GM12878 (cell line): ENCODE results near the gene C6orf62. TPM values are rescaled to one million over a fixed set of nuclear protein-coding genes. Genes with fewer than 3 reads are reported as not detected.

Experiments used
- ATAC-seq: fragments of 200-7000 bp; cut with Tn5 transposase; 3 replicates; pipeline ENCODE4 v1.9.1; 2020; ENCODE audit warnings: mild to moderate bottlenecking, moderate library complexity
- BruUV-seq: library from RNA; stranded (reverse); fragments of 400-500 nt; replicated peaks from 2 replicates; lab custom pipeline; 2021; lab: Mats Ljungman, UMichigan
- CTCF ChIA-PET: fragments of 300-600 bp; sonication (Branson Sonifier 250); formaldehyde crosslinking; extraction: SDS; loops from one replicate; lab custom pipeline; 2021; ENCODE audit warnings: inconsistent platforms; lab: Yijun Ruan, JAX
- POLR2A ChIA-PET: fragments of 350-600 bp; formaldehyde crosslinking; extraction: SDS; loops from one replicate; lab custom pipeline; 2021; ENCODE audit warnings: inconsistent platforms; lab: Charles Lee
- RAD21 ChIA-PET: fragments of 300-600 bp; sonication (Branson Sonifier 250); formaldehyde crosslinking; loops from one replicate; lab custom pipeline; 2023; ENCODE audit warnings: antibody characterized with exemption; ENCODE audit not compliant: unreplicated experiment; lab: Charles Lee
- SMC1A ChIA-PET: fragments of 300-600 bp; sonication (Branson Sonifier 250); formaldehyde crosslinking; loops from one replicate; lab custom pipeline; 2023; ENCODE audit not compliant: unreplicated experiment, uncharacterized antibody; lab: Charles Lee
- DNase-seq: peaks from one replicate; pipeline ENCODE4 v3.0.0-alpha.2; 2011; ENCODE audit warnings: low read depth, low spot score
- FAIRE-seq: peaks from 3 replicates; lab custom pipeline; 2011; peaks lifted over from hg19 to GRCh38; lab: Jason Lieb, UNC
- H2AFZ ChIP-seq: 2 replicates; pipeline ENCODE4 v1.6.0; 2011; ENCODE audit warnings: low read depth, low read length, control low read depth; ENCODE audit not compliant: control insufficient read depth
- H3K27ac ChIP-seq: 2 replicates; pipeline ENCODE4 v1.5.1; 2011; ENCODE audit warnings: control low read depth; ENCODE audit not compliant: control insufficient read depth, insufficient read depth
- H3K27me3 ChIP-seq, 2 experiments: replicated peaks in 1 of 2; 2 replicates each; pipeline versions ENCODE4 v1.6.0 to v1.6.1; 2011; ENCODE audit warnings: low read length in 1 of 2; ENCODE audit not compliant: control insufficient read depth in 2 of 2, insufficient read depth in 2 of 2
- H3K36me3 ChIP-seq, 2 experiments: 2 replicates each; pipeline ENCODE4 v1.5.1; 2011; ENCODE audit warnings: low read length in 1 of 2; ENCODE audit not compliant: control insufficient read depth in 2 of 2, insufficient read depth in 2 of 2
- H3K4me1 ChIP-seq: 2 replicates; pipeline ENCODE4 v1.6.1; 2011; ENCODE audit warnings: mild to moderate bottlenecking, low read length, moderate library complexity, mixed read lengths; ENCODE audit not compliant: control insufficient read depth, insufficient read depth
- H3K4me2 ChIP-seq: 2 replicates; pipeline ENCODE4 v1.6.0; 2011; ENCODE audit warnings: control low read depth; ENCODE audit not compliant: control insufficient read depth, insufficient read depth
- H3K4me3 ChIP-seq: fragments of 200-600 bp; sonication (generic); 2 replicates; pipeline ENCODE4 v1.5.1; 2016
- H3K79me2 ChIP-seq: 2 replicates; pipeline ENCODE4 v1.6.0; 2011; ENCODE audit warnings: low read length; ENCODE audit not compliant: control insufficient read depth, insufficient read depth
- H3K9ac ChIP-seq: 2 replicates; pipeline ENCODE4 v1.8.0; 2011; ENCODE audit warnings: low read length, control low read depth, mixed read lengths; ENCODE audit not compliant: control insufficient read depth, insufficient read depth
- H3K9me3 ChIP-seq: replicated peaks from 3 replicates; pipeline ENCODE4 v1.5.1; 2011; ENCODE audit warnings: mild to moderate bottlenecking, low read length; ENCODE audit not compliant: control insufficient read depth, insufficient read depth
- H4K20me1 ChIP-seq: 2 replicates; pipeline ENCODE4 v1.6.0; 2011; ENCODE audit not compliant: control insufficient read depth, insufficient read depth
- ASH2L ChIP-seq: fragments of 300-600, 200-600 bp; sonication (generic); IDR thresholded peaks from 2 replicates; pipeline ENCODE4 v1.6.1; 2017; ENCODE audit warnings: low read depth, mild to moderate bottlenecking, borderline replicate concordance
- BHLHE40 ChIP-seq, 2 experiments: fragments of 450-650 bp in 1 of 2; IDR thresholded peaks; 2 replicates each; pipeline ENCODE4 v1.6.1; 2011 to 2017; ENCODE audit warnings: low read depth in 2 of 2, borderline replicate concordance in 1 of 2, improper control_type of control experiment in 1 of 2, low read length in 1 of 2, mild to moderate bottlenecking in 1 of 2
- CEBPB ChIP-seq, 2 experiments: fragments of 150-350 bp in 1 of 2; IDR thresholded peaks; 2 replicates each; pipeline ENCODE4 v1.6.1; 2012 to 2014; ENCODE audit warnings: low read depth in 2 of 2, low read length in 2 of 2, borderline replicate concordance in 1 of 2, inconsistent platforms in 1 of 2
- EZH2 ChIP-seq: IDR thresholded peaks from 2 replicates; pipeline ENCODE4 v1.6.1; 2012; ENCODE audit warnings: low read depth, mild to moderate bottlenecking, control low read depth, inconsistent platforms, low read length, borderline replicate concordance; ENCODE audit not compliant: control insufficient read depth
- GABPA ChIP-seq: IDR thresholded peaks from 2 replicates; pipeline ENCODE4 v1.6.1; 2014; ENCODE audit warnings: antibody characterized with exemption, low read depth, mild to moderate bottlenecking, inconsistent platforms
- LARP7 ChIP-seq: fragments of 450-650 bp; IDR thresholded peaks from 2 replicates; pipeline ENCODE4 v1.6.1; 2017; ENCODE audit warnings: mild to moderate bottlenecking
- MEF2A ChIP-seq: IDR thresholded peaks from 2 replicates; pipeline ENCODE4 v1.6.1; 2011; ENCODE audit warnings: low read depth, mild to moderate bottlenecking, low read length, moderate library complexity; ENCODE audit not compliant: insufficient read depth
- PML ChIP-seq: IDR thresholded peaks from 2 replicates; pipeline ENCODE4 v1.6.1; 2012; ENCODE audit warnings: low read length, inconsistent platforms
- RUNX3 ChIP-seq: IDR thresholded peaks from 2 replicates; pipeline ENCODE4 v1.6.1; 2012; ENCODE audit warnings: low read length, inconsistent platforms
- SMAD5 ChIP-seq: IDR thresholded peaks from 2 replicates; pipeline ENCODE4 v1.6.1; 2016; ENCODE audit warnings: antibody characterized with exemption, low read depth
- SP1 ChIP-seq: IDR thresholded peaks from one replicate; pipeline ENCODE4 v1.6.1; 2011; ENCODE audit warnings: low read depth, low read length
- SREBF2 ChIP-seq: IDR thresholded peaks from 2 replicates; pipeline ENCODE4 v1.6.1; 2012; ENCODE audit warnings: mild to moderate bottlenecking, low read length
- TCF7 ChIP-seq: IDR thresholded peaks from 2 replicates; pipeline ENCODE4 v1.6.1; 2014; ENCODE audit warnings: antibody characterized with exemption, borderline replicate concordance
- ZNF384 ChIP-seq: IDR thresholded peaks from 2 replicates; pipeline ENCODE4 v1.6.1; 2012; ENCODE audit warnings: low read depth, mild to moderate bottlenecking, low read length, improper control_type of control experiment, borderline replicate concordance
- WGBS: methylation state at CpG from one replicate; pipeline ENCODE4 v1.1.6; 2016; ENCODE audit warnings: low lambda C conversion rate; ENCODE audit not compliant: insufficient replicate concordance, insufficient coverage; ENCODE audit errors: missing lambda C conversion rate; 5-methylcytosine and 5-hydroxymethylcytosine counted together
- in situ Hi-C: fragments of 300-500 bp; cut with MboI; formaldehyde crosslinking; loops from 9 replicates; pipeline ENCODE4 v1.14.3; 2018; ENCODE audit warnings: mixed read lengths
- intact Hi-C: fragments of 100-400 bp; cut with micrococcal nuclease; formaldehyde crosslinking; loops from one replicate; pipeline ENCODE4 v1.14.2; 2022; ENCODE audit not compliant: unreplicated experiment
- polyA plus RNA-seq, 11 experiments: library from polyadenylated mRNA; depleted of rRNA in 4 of 11; unstranded in 6 of 11; stranded (reverse) in 5 of 11; fragments of >200 nt; fragmentation: Nextera tagmentation in 4 of 11; fragmentation: Illumina TruSeq in 1 of 11; extraction: Ambion mirVana in 4 of 11; extraction: Trizol in 1 of 11; gene quantifications; 1 replicate in 1 of 11; 2 replicates in 10 of 11; pipeline versions ENCODE4 v1.2.1 to v1.2.3, GENCODE V29; 2011 to 2016; ENCODE audit warnings: inconsistent platforms in 2 of 11, missing spikeins in 2 of 11, low read depth in 1 of 11
- total RNA-seq, 4 experiments: library from RNA; depleted of rRNA in 3 of 4; stranded (reverse); fragments of >200 nt in 3 of 4; fragmentation: Illumina TruSeq in 1 of 4; extraction: Trizol in 1 of 4; gene quantifications; 2 replicates each; pipeline versions ENCODE4 v1.2.1 to v1.2.3, GENCODE V29; 2013 to 2021
- TF ChIP-seq, protein P1 (sequence below): IDR thresholded peaks from 2 replicates; pipeline ENCODE4 v1.6.1; 2011; ENCODE audit warnings: borderline replicate concordance, low read depth, mild to moderate bottlenecking, moderate library complexity, mixed read lengths, low read length; ENCODE audit not compliant: insufficient read depth; ENCODE audit errors: extremely low read length

Gene C6orf62
- total and polyA plus RNA-seq, 10 of the 15 experiments (the other 5 are each of a cell fraction or from before 2014, with no cell fraction given) = 55.6 to 565 (median 126) TPM

DNA sequence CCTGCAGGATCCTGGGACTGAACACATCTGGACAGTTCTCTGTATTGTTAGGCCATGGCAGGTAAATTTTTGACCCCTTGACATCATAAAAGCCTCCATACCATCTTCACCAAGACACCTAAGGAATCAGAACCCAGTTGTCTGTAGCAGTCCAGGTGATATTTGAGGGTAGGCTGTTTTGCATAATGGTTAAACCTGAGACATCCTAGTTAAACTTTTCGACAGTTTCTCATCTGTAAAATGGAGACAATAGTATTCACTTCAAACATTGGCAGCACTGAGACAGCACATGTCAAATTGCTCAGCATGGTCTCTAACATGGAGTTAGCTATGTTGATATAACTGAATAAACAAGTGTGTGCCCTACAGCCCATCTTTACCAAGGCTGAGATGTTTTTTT, 24.8 kb downstream of the C6orf62 start:
- no peaks in the 10 kb centered on the region for H3K27me3 ChIP-seq
- intact Hi-C loops = loop anchor here (2.0 to 5.0 kb wide), 3 partner anchors 169 to 412 kb away; no protein-coding TSS in a partner anchor
- POLR2A ChIA-PET = interaction anchor here (0.6 kb wide), 1 partner anchor 13 kb away, joined by 5 read pairs; no protein-coding TSS in a partner anchor
- no peak overlapping the region for H3K4me3 ChIP-seq
- H3K36me3 ChIP-seq = no peaks in the 10 kb centered on the region
- WGBS = 0% methylated on average over 1 of the region's 1 CpG
- no peak overlapping the region for H3K27ac ChIP-seq
- in situ Hi-C loops = loop anchor here (10.0 kb wide), 1 partner anchor 409 kb away; no protein-coding TSS in a partner anchor
- no TSS peak for BruUV-seq
- DNase-seq = no peak
- TF ChIP-seq SMAD5 = no peak
- TF ChIP-seq EZH2 = no peak
- no peak for TF ChIP-seq ASH2L
- no peak for TF ChIP-seq SP1
- TF ChIP-seq, protein P1, sequence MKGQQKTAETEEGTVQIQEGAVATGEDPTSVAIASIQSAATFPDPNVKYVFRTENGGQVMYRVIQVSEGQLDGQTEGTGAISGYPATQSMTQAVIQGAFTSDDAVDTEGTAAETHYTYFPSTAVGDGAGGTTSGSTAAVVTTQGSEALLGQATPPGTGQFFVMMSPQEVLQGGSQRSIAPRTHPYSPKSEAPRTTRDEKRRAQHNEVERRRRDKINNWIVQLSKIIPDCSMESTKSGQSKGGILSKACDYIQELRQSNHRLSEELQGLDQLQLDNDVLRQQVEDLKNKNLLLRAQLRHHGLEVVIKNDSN = no peak
- no peak for TF ChIP-seq MEF2A
- no peak for TF ChIP-seq RUNX3
- no peak for TF ChIP-seq ZNF384
- no peak for TF ChIP-seq LARP7
- TF ChIP-seq CEBPB (IDR thresholded peaks at IDR 0.05; ENCODE audit: borderline replicate concordance in 1 of 2, low read depth in 2 of 2, low read length in 2 of 2) = no peak
- TF ChIP-seq TCF7 = no peak
- no peak for TF ChIP-seq PML
- no peak for TF ChIP-seq SREBF2
- no peak for TF ChIP-seq GABPA
- no peak for TF ChIP-seq BHLHE40 (IDR thresholded peaks at IDR 0.05; ENCODE audit: borderline replicate concordance in 1 of 2, low read depth in 2 of 2, low read length in 1 of 2)
- RAD21 ChIA-PET = interaction anchor here (0.7 to 1.0 kb wide), 2 partner anchors 109 to 113 kb away, joined by 4 read pairs; no protein-coding TSS in a partner anchor
- no peak overlapping the region for H3K9ac ChIP-seq
- no peak overlapping the region for H2AFZ ChIP-seq
- H3K79me2 ChIP-seq = no peaks in the 10 kb centered on the region
- ATAC-seq = no peak
- H3K9me3 ChIP-seq = no peaks in the 10 kb centered on the region
- no peak overlapping the region for H3K4me2 ChIP-seq
- H4K20me1 ChIP-seq = no peaks in the 10 kb centered on the region
- CTCF ChIA-PET = interaction anchor here (1.2 to 4.8 kb wide), 5 partner anchors 110 to 171 kb away, joined by 4 to 35 read pairs (median 12); no protein-coding TSS in a partner anchor
- H3K4me1 ChIP-seq = no peaks in the 10 kb centered on the region; the same call in 1 of the 2 replicates
- SMC1A ChIA-PET = interaction anchor here (0.7 to 1.2 kb wide), 4 partner anchors 10 to 113 kb away, joined by 3 to 4 read pairs (median 3); no protein-coding TSS in a partner anchor
- peak; percentile 31 for FAIRE-seq
